Dermis microvascular lymphatic vessel endothelial cell (primary cell): ENCODE results near the gene GPC1. TPM values are rescaled to one million over a fixed set of nuclear protein-coding genes. Genes with fewer than 3 reads are reported as not detected.

ENCODE experiments used
- DNase-seq, 2 donors: peaks; one replicate each; pipeline versions ENCODE4 v3.0.0 to v3.0.0-alpha.2; 2010; ENCODE audit warnings: low read depth in 2 of 2
- total RNA-seq: library from RNA; depleted of rRNA; stranded (reverse); fragments of >200 nt; gene quantifications from 2 replicates; pipeline ENCODE4 v1.2.1, GENCODE V29; 2014

Gene GPC1
- total RNA-seq, 1 donor from 2014 or later, result 12.5 TPM

DNA sequence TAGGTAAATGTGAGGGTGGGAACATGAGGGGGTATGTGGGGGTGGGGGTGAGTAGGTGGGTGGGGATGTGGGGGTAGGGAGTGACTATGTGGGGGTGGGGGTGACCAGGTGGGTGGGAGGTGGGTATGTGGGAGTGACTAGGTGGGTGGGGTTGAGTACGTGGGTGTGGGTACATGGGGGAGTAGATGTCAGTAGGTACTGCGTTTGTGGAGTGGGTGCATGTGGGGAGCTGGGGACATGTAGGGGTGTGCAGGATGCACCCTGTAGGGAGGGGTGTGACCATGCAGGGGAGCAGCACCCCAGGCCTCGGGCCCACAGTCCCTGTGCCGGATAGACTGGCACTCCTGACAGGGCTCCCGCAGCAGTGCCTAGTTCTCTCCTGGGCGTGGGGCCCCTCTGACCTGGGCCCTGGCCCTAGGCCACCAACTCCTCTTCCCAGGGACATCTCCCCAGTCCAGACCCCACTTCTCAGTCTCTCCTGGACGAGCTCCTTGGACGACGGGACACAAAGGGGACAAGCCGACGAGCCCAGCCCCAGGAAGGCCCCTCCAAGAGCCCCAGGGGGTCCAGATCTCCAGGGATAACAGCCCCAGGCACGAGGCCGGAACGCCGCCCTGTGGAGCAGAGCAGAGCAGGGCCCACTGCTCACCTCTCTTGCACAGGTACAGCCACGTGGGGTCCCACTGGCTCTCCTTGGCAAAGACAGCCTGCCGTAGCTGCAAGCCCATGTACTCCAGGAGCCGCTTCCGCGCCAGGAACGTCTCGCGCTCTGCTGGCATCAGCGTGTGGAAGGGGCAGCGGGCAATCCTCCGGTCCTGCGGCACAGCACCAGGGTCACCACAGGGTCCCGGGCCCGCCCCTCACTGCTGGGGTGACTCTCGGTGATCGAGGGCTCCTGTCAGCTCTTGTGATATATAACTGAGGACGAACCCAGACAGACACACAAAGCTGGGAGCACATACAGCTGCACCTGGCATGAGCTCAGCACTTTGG, 64.1 kb downstream of the GPC1 start:
- no peak for DNase-seq

DNA sequence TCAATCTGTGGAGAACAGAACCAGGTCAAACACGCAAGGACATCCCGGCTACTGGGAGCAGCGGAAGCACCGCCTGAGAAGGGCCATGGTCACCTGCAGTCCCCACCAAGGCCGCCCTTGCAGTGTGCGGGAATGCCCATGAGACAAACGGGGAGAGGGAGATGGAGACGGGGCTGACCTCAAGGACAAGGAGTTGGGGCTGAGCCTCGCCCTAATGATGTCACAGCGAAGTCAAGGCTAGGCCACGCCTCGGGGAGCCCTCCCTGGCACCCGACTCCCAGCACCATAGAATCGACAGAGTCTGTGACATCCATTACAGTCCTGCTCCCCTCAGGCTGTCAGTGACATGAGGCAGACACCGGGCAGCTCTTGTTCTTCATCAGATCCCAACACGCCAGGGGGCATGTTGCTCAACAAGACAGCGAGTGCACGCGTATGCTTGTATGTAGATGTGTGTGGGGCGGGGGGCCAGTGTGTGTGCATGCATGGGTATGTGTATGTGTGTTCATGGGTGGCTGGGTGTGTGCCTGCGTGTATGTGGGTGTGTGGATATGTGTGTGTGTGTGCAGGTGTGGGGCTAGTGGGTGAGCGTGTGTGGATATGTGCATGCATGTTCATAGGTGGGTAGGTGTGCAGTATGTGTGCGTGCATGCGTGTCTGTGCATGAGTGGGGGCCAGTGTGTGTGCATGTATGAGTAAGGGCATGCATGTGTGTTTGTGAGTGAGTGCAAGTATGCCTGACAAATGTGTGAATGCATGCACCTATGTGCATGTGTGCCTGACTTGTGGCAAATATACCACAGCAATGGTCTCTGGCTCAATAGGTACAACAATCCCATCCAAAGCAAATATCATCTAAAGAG, 65.3 kb downstream of the GPC1 start:
- no peak for DNase-seq

DNA sequence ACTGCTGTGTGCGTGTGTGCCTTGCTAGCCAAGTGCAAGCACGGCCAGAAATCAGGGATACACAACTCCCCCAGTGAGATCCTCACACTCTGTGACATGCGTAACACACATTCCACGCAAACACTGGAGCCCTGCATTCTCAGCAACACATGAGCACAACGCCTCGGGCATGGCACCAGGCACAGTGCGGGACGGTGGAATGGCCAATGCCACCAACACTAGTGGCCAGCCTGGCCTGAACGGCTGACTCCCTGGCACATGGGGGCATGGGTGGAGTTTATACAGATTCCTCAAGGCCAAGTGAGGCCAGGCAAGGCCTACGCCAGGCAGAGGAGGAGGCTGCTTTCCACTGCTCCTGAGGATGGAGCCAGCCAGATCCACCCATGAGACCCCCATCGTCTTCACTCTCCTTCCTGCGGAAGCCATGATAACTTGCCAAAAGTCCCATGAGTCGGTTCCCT, 66.1 kb downstream of the GPC1 start:
- no peak for DNase-seq

DNA sequence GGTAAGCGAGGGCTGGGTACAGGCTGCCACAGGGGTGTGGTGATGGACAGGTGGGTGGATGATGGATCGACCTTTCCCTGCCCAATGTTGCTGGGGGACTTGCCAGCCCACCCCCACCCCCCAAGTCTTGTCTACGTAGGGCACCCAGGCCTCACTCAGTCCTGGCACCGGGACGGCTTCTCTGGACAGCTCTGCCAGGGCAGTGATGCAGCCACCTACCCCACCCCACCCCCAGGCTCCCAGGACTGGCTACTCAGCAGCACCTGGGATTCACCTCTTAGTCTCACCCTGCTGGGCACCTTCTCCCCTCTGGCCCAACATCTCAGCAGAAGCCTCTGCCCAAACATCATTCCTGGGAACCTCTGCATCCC, 66.6 kb downstream of the GPC1 start:
- no peak for DNase-seq

DNA sequence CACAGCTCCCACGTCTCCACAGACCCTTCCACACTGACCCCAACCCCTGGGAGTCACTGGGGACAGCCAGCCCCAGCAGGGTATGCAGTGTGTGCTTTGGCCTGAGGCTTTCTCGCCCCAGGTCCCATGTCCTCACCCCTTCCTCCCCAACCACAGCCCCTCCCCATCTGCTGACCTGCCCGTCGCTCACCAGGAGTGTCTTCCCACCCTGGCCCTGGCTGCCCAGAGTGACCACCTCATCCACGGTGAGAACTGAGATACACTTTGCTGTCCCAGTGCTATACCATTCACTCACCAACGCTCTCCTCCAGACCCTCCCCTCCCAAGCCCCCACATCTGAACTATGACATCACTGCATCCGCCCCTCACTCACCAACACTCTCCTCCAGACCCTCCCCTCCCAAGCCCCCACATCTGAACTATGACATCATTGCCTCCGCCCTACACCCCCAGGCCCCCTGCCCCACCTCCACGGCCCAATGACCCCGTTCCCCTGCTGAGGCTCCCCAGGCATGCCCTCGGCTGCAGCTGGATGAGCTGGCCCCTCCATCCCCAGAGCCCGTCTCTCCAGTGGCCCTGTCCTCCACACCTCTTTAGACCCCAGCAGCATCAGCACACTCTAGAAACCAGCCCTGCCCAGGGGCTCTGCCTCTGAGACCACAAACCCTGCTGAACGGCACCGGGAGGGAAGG, 67.1 kb downstream of the GPC1 start:
- DNase-seq, result no peak

DNA sequence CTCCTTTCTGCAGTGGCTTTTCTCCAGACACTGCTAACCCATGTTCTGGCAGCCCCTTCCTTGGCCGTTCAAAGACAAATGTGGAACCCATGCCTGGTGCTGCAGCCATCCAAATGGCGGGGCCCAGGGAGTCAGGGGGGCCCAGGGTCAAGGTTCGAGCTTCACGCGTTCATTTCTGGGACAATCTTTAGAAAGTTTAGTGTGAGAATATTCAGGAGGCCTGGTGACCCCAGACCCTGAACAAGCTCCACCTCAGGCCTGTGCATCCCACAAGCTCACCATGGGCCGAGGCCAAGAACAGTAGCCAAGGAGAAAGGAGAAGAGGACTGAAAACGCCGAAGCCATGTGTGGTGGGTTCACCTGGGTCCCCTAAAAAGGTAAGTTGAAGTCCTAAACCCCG, 67.9 kb downstream of the GPC1 start:
- DNase-seq, result no peak

DNA sequence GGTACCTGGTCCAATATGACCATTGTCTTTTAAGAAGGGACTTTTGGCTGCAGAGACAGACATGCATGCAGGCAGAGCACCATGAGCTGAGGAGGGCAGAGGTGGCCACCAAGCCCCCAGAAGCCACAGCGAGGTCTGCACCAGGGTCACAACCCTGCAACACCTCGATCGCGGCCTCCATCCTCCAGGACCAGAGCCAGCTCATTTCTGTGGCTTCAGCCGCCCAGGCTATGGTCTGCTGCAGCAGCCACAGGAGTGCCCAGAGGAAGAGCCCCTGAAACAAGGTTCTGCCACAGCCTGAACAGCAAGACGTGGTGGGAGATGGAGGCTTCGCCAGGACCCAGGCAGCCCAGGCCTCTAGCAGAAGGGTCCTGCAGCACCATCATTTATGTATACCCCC, 68.4 kb downstream of the GPC1 start:
- no peak for DNase-seq

DNA sequence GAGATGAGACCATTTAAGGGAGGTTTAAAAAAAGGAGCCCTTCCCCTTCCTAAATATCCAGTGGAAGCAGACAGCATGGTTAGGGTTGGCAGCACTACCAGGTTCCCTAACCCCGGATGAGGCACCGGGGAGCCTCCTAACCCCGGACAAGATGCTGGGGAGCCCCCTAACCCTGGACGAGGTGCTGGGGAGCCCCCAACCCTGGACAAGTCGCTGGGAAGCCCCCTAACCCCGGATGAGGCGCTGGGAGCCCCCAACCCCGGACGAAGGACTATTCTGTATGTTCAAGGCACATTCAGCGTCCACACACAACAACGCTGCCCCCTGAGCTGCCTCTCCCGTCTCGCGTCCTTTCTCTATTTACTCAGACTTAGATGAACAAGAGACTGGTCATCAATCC, 70.4 kb downstream of the GPC1 start:
- DNase-seq, result no peak

DNA sequence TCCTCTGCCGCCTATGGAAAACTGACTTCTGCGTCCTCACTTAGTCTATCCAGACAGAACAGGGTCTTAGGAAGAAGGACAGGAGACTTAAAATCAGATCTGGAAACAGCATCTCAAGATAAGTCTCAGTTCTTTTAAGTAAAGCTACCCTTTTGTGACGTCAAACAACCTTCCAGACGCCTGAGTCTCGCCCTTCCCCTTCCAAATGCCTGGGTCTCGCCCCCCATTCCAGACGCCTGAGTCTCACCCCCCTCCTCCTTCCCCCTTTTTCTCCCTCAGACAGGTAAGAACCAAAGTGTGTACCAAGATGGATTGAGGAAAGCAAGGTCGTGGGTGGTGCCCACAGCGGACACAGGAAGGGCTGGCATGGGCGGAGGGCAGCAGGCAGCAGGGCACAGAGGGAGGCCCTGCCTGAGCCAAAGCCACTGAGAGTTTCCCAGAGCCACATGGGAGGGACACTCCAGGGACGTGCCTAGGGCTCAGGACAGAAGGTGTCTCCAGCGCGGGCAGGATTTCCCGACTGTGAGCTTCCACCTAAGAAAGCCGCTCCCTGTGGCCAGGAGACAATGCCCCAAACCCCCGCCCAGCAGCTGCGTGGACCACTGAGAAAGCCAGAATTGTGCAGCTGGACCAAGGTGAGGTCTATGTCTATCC, 71.1 kb downstream of the GPC1 start:
- DNase-seq, result no peak

DNA sequence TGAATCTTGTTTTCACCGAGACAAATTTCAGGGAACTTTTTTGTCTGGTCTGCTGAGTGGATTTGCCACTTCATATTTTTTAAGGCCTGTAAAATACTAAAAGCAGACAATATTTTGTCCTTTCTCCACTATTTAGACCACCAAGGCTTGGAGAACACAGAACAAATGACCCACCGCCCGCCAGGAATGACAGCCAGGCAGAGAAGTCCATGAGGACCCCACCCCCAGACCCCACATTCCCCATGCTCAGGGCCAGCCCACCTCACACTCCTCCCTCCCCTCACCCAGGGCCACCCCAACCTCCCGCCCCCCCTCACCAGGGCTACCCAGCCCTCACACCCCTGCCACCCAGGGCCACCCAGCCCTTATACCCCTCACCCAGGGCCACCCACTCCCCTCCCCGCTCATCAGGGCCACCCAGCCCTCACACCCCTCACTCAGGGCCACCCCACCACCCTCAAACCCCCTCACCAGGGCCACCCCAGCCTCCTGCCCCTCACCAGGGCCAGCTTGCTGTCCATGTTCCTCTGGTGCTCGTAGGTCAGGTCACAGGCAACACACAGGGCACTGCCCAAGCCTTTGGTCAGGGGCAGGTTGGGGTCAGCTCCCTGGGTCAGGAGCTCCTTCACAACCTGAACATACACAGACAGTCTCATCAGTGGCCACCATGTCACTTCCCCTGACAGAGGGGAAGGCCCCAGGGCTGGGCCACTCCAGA, 71.8 kb downstream of the GPC1 start:
- DNase-seq, result no peak

DNA sequence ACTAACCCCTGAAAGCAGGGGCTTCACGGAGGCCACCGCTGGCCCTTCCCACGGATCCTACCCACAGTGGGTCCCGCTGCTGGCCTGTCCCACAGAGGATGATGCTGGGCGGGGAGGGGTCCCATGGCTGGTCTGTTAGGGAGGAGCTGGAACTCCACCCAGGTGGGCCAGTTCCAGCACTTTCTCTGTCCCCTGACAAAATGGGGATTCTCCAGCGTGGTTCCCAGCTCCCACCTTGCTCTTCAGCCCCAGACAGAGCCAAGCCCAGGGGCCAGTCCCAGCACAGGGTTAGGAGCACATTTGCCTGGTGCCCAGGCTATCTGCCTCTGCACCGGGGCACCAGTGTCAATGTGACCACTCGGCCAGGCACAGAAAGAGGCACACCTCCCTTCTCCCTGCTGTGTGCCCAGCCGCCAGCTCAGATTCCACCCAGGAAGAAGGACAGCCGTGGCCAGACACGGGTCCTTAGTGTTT, 72.4 kb downstream of the GPC1 start:
- no peak for DNase-seq

DNA sequence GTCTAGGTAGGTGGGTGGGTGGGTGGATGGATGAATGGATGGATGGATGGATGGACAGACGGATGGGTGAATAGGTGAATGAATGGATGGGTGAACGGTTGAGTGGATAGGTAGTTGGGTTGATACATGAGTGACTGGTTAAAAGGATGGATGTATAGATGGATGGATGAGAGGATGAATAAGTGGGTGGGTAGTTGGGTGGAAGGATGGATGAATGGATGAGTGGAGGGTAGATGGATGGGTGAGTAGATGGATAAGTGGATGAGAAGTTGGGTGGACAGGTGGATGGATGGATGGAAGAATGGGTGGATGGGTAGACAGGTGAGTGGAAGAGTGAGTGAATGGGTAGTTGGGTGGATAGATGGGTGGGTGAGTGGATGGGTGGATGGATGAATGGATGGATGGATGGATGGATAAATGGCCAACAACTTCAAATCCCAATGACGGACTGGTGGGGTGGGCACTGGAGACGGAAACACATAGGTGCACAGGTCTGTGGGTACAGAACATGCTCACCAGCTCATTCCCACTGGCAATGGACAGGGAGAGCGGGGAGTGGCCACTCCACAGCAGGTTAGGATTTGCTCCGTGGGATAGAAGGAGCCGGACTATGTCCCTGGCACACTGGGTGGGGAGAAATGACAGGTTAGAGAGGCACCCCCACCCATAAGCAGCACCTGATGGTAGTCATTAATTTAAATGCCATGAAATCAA, 73.5 kb downstream of the GPC1 start:
- DNase-seq, result no peak

DNA sequence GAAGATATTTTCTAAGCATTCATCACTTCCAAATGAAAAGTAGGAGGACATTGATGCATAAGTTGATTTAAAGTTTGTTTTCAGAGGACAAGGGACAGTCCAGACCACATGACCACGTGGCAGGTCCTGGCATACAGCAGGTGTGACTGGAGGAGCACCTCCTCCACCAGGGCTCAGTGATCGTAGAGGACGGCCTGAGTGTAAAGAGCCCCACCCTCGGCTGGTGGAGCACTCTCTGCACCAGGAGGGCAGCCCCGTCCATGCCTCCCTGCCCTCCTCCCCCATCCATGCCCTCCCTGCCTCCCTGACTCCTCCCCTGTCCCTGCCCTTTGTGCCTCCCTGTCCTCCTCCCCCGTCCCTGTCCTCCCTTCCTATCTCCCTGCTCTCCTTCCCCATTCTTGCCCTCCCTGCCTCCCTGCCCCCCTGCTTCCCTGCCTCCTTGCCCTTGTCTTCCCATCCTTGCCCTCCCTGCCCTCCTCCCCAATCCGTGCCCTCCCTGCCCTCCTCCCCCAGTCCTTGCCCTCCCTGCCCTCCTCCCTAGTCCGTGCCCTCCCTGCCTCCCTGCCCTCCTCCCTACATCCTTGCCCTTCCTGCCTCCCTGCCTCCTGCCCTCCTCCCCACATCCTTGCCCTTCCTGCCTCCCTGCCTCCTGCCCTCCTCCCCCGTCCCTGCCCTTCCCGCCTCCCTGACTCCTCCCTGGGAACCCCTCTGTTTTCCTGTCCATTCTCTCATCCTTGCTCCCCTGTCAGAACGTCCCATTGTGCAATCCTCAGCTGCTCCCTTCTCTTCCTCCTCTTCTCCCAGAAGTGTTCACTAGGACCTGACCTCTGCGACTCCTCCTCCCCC, 74.4 kb downstream of the GPC1 start:
- no peak for DNase-seq

DNA sequence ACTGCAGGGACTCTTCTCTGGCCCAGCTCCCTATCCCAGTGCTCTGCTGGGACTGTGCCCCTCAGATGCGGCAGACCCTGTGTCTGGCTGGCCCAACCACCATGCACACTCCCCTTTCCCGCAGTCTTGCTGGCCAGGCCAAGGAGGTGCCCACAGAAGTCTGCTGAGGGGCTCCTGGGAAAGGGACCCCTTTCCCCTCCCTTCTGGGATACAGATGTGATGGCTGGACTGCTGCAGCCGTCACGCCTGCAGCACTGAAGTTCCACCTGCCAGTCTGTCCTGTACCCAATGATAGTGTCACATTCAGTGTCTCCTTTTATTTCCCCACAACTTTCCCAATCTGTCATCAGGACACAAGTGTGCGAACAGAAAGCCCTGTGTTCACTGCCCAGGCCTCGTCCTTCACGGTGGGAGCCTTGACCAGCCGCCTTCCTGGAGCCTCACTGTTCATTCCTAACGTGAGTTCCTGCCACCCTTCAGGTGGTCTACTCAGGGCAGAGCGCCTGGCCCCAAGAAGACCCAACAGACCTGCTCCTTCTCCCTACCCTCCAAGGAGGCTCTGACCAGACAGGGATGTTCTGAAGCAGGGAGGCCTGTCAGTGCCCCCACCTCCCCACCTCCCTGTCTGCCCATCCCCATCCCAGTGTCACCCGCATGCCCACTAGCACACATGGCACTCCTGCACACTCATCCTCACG, 75.2 kb downstream of the GPC1 start:
- DNase-seq, result no peak

DNA sequence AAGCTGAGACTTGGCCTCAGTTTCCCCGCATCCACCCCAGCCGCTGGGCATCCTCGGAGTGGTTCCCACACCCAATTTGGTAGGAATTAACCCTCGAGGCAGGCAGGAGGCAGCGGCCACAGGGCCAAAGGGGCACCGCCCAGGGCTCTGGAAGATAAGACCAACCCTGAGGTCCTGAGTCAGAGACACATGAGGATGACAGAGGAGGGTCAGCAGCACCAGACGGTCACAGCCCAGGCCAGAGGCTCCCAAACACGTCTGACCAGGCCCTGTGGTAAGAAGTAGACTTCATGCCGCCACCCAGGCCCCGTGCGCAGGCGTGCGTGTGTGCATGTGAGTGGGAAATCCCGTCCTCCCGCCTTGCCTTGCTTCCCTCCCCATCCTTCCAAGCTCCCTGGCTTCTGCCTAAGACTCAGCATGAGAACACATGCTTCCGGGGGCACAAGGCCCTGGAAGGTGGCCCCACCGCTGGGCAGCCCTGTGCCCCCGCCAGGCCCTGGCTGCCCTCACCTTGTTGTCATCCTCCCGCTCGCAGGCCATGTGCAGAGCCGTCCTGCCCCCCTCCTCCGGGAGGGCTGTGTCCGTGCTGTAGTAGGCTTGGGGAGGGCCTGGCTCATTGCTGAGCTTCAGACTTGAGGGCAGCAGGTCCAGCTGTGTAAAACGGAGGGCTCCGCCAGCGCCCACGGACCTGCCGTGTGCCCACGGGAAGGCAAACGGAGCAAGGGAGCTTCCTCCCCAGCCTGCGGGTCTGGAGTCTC, 76.1 kb downstream of the GPC1 start:
- DNase-seq, result no peak

DNA sequence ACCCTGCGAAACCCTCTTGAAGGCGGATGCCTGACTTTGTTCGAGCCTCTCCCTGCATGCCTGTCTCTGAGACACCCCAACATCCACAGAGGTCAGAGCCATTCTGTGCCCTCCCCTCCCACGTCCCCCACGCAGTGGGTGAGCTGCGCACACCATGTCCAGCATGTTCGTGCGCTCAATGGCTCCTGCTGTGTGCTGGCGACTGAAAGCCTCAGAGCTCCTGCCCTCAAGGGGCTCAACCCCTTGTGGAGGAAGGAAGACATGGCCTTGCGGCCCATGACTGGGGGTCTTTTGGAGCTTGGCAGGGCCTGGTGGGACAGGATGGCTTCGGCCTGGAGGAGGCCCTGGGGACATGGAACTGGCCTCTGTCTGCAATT, 76.6 kb downstream of the GPC1 start:
- no peak for DNase-seq

DNA sequence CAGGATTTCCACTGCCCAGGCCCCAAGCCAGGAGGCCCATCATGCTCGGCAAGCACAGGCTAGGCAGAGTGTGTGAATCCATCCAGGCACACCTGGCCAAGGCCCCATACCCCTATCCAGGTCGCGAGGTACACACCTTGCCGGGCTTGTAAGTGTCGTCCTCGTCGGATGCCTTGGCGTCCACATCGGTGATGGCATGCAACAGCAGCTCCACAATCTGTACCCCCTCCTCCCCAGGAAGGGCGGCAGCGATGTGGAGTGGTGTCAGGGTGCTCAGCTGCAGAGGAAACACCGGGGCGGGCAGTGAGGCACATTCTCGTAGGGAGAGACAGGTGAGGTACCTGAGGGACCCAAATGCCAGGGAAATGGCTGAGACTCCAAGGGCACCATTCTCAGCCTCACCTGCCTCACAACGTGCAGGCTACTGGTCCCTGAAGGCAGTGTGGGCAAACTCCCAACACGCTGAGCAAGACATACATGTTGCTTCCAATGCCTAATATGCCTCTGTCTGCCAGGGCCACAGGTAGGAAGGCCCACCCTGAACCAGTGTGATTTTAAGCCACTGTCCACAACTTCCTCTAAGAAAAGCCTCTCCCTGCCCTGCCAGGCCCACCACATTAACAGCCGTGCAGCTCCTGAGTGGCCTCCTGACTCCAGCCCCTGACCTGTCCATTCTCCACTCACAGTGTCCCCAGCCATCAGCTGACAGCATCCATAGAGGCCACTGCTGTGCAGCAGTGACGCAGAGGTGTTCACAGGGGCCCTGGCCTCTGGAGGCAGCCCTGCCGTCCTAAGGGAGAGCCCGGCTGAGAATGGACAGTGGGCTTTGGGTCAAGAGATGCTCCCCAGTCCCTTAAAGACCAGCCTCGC, 77.4 kb downstream of the GPC1 start:
- DNase-seq, result no peak
